ENCODE data around the gene METTL16.
"Not testable (repeated sequence)": the region's sequence is repeated elsewhere in the genome, so short reads cannot be mapped to it uniquely, and the experiment has no call there.

The METTL16 gene

GRCh38 chr17:2500446-2500845, 11.2 kb downstream of the METTL16 start:
- no peak for DNase-seq

- DNase-seq: not testable (repeated sequence)
These were observed 22.4 kb downstream of the METTL16 start for GRCh38 chr17:2489286-2489685.

GRCh38 chr17:2487306-2487705, 24.4 kb downstream of the METTL16 start:
- DNase-seq: no peak

GRCh38 chr17:2486709-2487108, 25.0 kb downstream of the METTL16 start:
- DNase-seq: not testable (repeated sequence)

GRCh38 chr17:2485970-2486369, 25.7 kb downstream of the METTL16 start:
- no peak for DNase-seq

GRCh38 chr17:2485543-2485942, 26.1 kb downstream of the METTL16 start:
- DNase-seq: no peak

GRCh38 chr17:2484876-2485275, 26.8 kb downstream of the METTL16 start:
- DNase-seq: no peak

- no peak for DNase-seq
These were observed 28.6 kb downstream of the METTL16 start for GRCh38 chr17:2483084-2483483.

- no peak for DNase-seq
These were observed 29.5 kb downstream of the METTL16 start for GRCh38 chr17:2482218-2482617.

GRCh38 chr17:2481760-2482159, 29.9 kb downstream of the METTL16 start:
- no peak for DNase-seq

GRCh38 chr17:2478458-2478857, 33.2 kb downstream of the METTL16 start:
- no peak for DNase-seq

- no peak for DNase-seq
These were observed 36.6 kb downstream of the METTL16 start for GRCh38 chr17:2475056-2475455.

- no peak for DNase-seq
These were observed 37.3 kb downstream of the METTL16 start for GRCh38 chr17:2474371-2474770.

- DNase-seq: no peak
These were observed 43.4 kb downstream of the METTL16 start for GRCh38 chr17:2468270-2468669.

- no peak for DNase-seq
These were observed 44.8 kb downstream of the METTL16 start for GRCh38 chr17:2466931-2467330.

GRCh38 chr17:2462481-2462880, 49.2 kb downstream of the METTL16 start:
- no peak for DNase-seq

GRCh38 chr17:2459917-2460271, 51.8 kb downstream of the METTL16 start:
- no peak for DNase-seq

- no peak for DNase-seq
These were observed 53.8 kb downstream of the METTL16 start for GRCh38 chr17:2457913-2458312.

GRCh38 chr17:2456475-2456874, 55.2 kb downstream of the METTL16 start:
- no peak for DNase-seq

- no peak for DNase-seq
These were observed 55.7 kb downstream of the METTL16 start for GRCh38 chr17:2455956-2456355.

- no peak for DNase-seq
These were observed 57.8 kb downstream of the METTL16 start for GRCh38 chr17:2453866-2454265.

- DNase-seq: no peak
These were observed 58.4 kb downstream of the METTL16 start for GRCh38 chr17:2453325-2453724.

- DNase-seq: no peak
These were observed 59.4 kb downstream of the METTL16 start for GRCh38 chr17:2452216-2452750.

- no peak for DNase-seq
These were observed 61.6 kb downstream of the METTL16 start for GRCh38 chr17:2450016-2450650.

- DNase-seq: no peak
These were observed 62.2 kb downstream of the METTL16 start for GRCh38 chr17:2449486-2449885.

Data from SIG-M5 (cell line).